Natural killer cell treated with Interleukin-12 subunit alpha and Interleukin-12 subunit beta and Interleukin-15 and Interleukin-18, amount 100 ng/mL, for 72 hours (primary cell): ENCODE data around the gene UBD. TPM values are rescaled to one million over a fixed set of nuclear protein-coding genes. Genes with fewer than 3 reads are reported as not detected.

Source experiments
- ATAC-seq, 2 donors: fragments of 150-1000 bp; cut with Tn5 transposase in 1 of 2; sonication (Bioruptor Pico), chemical (Tn5 transposase) in 1 of 2; 2 replicates each; pipeline ENCODE4 v1.10.0; 2021
- DNase-seq: peaks from one replicate; pipeline ENCODE4 v3.0.0; 2022; ENCODE audit warnings: low spot score
- H3K27ac Mint-ChIP-seq, 2 donors: 1 replicate in 1 of 2; 2 replicates in 1 of 2; pipeline ENCODE4 v1.8.0; 2022; ENCODE audit warnings: mixed read lengths in 2 of 2, mild to moderate bottlenecking in 1 of 2, moderate library complexity in 1 of 2
- H3K27me3 Mint-ChIP-seq, 2 donors: 1 replicate in 1 of 2; 2 replicates in 1 of 2; pipeline ENCODE4 v1.8.0; 2022; ENCODE audit warnings: mixed read lengths in 2 of 2
- H3K36me3 Mint-ChIP-seq: one replicate; pipeline ENCODE4 v1.8.0; 2022; ENCODE audit warnings: mixed read lengths
- H3K4me1 Mint-ChIP-seq, 2 donors: 1 replicate in 1 of 2; 2 replicates in 1 of 2; pipeline ENCODE4 v1.8.0; 2022; ENCODE audit warnings: low read depth in 2 of 2, mixed read lengths in 2 of 2, mild to moderate bottlenecking in 1 of 2
- H3K4me3 Mint-ChIP-seq: one replicate; pipeline ENCODE4 v1.8.0; 2022; ENCODE audit warnings: mixed read lengths
- H3K9me3 Mint-ChIP-seq: 2 replicates; pipeline ENCODE4 v1.8.0; 2022; ENCODE audit warnings: mixed read lengths
- total RNA-seq, 2 donors: library from RNA; stranded (reverse); gene quantifications; one replicate each; pipeline ENCODE4 v1.2.3, GENCODE V29; 2022

The UBD gene
- total RNA-seq, 2 donors from 2014 or later: 3.1 TPM; not detected in 1

DNA sequence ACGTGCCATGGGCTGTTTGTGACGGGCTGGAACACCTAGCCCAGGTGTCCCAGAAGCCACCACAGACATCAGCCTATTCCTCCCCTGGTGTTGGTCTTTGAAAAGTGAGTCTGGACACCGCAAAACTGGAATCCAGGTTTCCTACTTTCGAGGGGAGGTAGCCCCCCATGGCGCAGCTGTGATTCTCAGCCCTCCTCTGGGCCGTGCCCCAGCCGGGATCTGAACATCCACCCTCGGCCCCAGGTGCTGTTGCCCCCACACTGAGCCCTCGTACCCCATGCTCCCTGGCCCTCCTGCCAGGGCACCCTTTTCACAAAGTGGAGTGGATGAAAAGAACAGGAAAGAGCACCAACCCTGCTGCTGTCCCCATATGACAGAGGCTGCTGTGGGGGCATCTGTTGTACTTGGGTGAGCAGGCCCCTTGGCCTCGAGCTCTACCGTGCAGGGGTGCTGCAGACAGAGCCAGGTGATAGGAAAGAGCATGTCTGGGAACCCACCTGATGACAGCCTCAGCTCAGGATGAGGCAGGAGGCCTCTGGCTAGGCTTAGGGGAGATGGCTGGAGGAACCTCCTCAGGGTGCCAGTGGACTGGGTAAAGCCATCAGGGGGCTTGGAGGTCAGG is 53.0 kb downstream of the UBD start:
- no peaks in the 10 kb centered on the region for H3K4me1 Mint-ChIP-seq
- H3K27ac Mint-ChIP-seq: no peak overlapping the region
- no peak for DNase-seq

DNA sequence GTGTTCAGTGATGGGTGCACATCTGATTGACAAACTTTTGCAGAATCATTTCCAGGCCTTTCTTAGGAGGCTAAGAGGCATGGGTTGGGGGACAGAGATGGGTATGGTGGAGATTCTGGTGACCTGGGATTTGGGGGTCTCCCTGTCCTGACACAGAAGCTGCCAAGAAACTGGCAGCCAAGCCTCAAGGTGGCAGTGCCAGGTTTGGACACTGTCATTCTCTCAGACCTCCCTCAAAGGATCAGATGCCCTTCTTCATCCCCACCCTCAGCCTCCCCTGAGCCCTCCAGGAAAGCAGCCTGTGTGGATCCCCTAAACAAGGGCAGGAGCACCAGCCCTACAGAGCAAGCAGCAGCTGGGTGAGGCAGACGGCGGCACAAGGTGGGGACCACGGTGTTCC is 53.7 kb downstream of the UBD start:
- Mint-ChIP-seq H3K27ac (no peak overlapping the region), H3K36me3 (no peaks in the 10 kb centered on the region), H3K4me1 (no peaks in the 10 kb centered on the region), H3K4me3 (no peak overlapping the region), H3K9me3 (no peaks in the 10 kb centered on the region), H3K27me3 (peaks cover 6 to 10% of the 10 kb centered on the region in 2 donors)
- no peak for ATAC-seq
- no peak for DNase-seq

More for the DNA sequence above, 53.0 kb downstream of the UBD start:
- no peaks in the 10 kb centered on the region for H3K9me3 Mint-ChIP-seq
- ATAC-seq: no peak
- no peak overlapping the region for H3K4me3 Mint-ChIP-seq
- no peaks in the 10 kb centered on the region for H3K36me3 Mint-ChIP-seq
- H3K27me3 Mint-ChIP-seq: peaks cover 8 to 18% of the 10 kb centered on the region in 2 donors

Other genes starting within 250 kb of the UBD start
- gene OR5V1, start 190.9 kb downstream of the UBD start, total RNA-seq: not detected
- gene OR12D3, start 184.4 kb downstream of the UBD start, total RNA-seq: not detected
- not detected for gene OR12D2, start 164.1 kb downstream of the UBD start, total RNA-seq
- gene OR12D1, start 144.8 kb downstream of the UBD start, total RNA-seq: not detected
- not detected for gene OR10C1, start 120.4 kb downstream of the UBD start, total RNA-seq
- not detected for gene OR11A1, start 102.7 kb downstream of the UBD start, total RNA-seq
- gene OR2H1, start 102.6 kb downstream of the UBD start, total RNA-seq: not detected
- not detected for gene MAS1L, start 71.8 kb downstream of the UBD start, total RNA-seq
- not detected for gene OR2H2, start 25.4 kb upstream of the UBD start, total RNA-seq
- 10 to 100 TPM in 1 of 2 donors, 1 to 10 TPM in 1; 3.0 to 15.2 TPM for gene GABBR1, start 73.5 kb upstream of the UBD start, total RNA-seq
- gene MOG, start 97.4 kb upstream of the UBD start, total RNA-seq: not detected
- gene ZFP57, start 121.4 kb upstream of the UBD start, total RNA-seq: 1 to 10 TPM; 5.2 to 9.0 TPM
- 100 to 1,000 TPM; 277 to 518 TPM for gene HLA-F, start 163.7 kb upstream of the UBD start, total RNA-seq